Femur (tissue), 1 donor: ENCODE data around the gene FAM20C.
"Not testable (repeated sequence)": the region's sequence is repeated elsewhere in the genome, so short reads cannot be mapped to it uniquely, and the experiment has no call there.

Experiments used
- DNase-seq: peaks from one replicate; pipeline ENCODE4 v3.0.0-alpha.2; 2017

Gene FAM20C

GRCh38 chr7:296373-296945, 104.1 kb downstream of the FAM20C start:
- DNase-seq, result no peak

- DNase-seq, result not testable (repeated sequence)
These were observed 104.8 kb downstream of the FAM20C start for GRCh38 chr7:297141-297540.

- no peak for DNase-seq
These were observed 105.4 kb downstream of the FAM20C start for GRCh38 chr7:297611-298374.

- no peak for DNase-seq
These were observed 106.0 kb downstream of the FAM20C start for GRCh38 chr7:298375-298702.

- DNase-seq, result no peak
These were observed 106.4 kb downstream of the FAM20C start for GRCh38 chr7:298743-299142.

GRCh38 chr7:299169-299568, 106.8 kb downstream of the FAM20C start:
- no peak for DNase-seq

GRCh38 chr7:299628-300027, 107.3 kb downstream of the FAM20C start:
- DNase-seq, result no peak

- no peak for DNase-seq
These were observed 107.7 kb downstream of the FAM20C start for GRCh38 chr7:300048-300447.

GRCh38 chr7:300546-301290, 108.3 kb downstream of the FAM20C start:
- DNase-seq, result no peak

- DNase-seq, result no peak
These were observed 109.1 kb downstream of the FAM20C start for GRCh38 chr7:301291-302053.

GRCh38 chr7:302054-302992, 110.0 kb downstream of the FAM20C start:
- no peak for DNase-seq

- DNase-seq, result no peak
These were observed 111.1 kb downstream of the FAM20C start for GRCh38 chr7:303425-303824.

- DNase-seq, result no peak
These were observed 111.7 kb downstream of the FAM20C start for GRCh38 chr7:303884-304573.

- DNase-seq, result no peak
These were observed 112.4 kb downstream of the FAM20C start for GRCh38 chr7:304574-305409.

GRCh38 chr7:305410-306151, 113.2 kb downstream of the FAM20C start:
- DNase-seq, result no peak

- DNase-seq, result no peak
These were observed 115.6 kb downstream of the FAM20C start for GRCh38 chr7:307970-308369.

- DNase-seq, result no peak
These were observed 117.3 kb downstream of the FAM20C start for GRCh38 chr7:309586-310228.
